NCI-H82 (cell line): Measurements from ENCODE around the gene TAS2R60.
"Not testable (repeated sequence)": the region's sequence is repeated elsewhere in the genome, so short reads cannot be mapped to it uniquely, and the experiment has no call there.

ENCODE experiments used
- DNase-seq: peaks from one replicate; lab custom pipeline; 2025; lab: John Stamatoyannopoulos, UW

Gene TAS2R60

DNA sequence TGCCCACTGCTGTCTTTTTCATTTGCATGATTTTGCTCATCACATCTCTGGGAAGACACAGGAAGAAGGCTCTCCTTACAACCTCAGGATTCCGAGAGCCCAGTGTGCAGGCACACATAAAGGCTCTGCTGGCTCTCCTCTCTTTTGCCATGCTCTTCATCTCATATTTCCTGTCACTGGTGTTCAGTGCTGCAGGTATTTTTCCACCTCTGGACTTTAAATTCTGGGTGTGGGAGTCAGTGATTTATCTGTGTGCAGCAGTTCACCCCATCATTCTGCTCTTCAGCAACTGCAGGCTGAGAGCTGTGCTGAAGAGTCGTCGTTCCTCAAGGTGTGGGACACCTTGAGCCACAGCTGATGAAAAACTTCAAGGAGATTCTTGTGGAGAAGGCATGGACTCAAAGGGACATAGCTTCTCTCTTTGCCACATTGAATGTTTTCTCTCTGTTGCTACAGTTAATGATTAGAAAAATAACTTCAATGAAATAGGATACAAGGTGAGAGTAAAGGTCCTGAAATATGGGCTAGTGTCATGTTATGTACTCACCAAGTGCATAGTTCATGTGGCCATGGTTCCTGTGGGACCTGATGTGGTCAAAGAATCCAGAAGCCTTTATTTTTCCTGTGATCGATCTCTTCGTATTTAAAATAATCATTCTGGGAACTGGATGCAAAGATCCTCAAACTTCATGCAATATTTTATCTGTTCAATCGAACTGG, 970 bp downstream of the TAS2R60 start:
- no peak for DNase-seq

DNA sequence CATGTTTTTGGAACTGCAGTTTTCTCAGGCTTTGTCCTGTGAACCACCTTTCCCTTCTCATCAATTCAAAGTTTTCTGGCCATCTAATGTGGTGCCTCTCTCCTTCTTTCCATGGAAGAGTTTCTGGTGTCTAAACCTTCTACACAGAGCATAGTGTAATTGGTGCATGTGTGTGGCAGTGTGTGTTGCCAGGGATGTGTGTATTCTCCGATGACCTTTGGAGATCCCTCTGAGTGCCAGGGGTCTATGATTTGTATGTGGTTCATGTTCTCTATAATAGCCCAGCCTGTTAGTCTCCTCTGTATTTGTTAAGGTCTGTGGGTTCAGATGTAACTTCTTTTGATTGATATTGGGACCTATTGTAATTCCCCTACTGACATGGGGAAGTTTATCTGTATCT, 1.5 kb downstream of the TAS2R60 start:
- DNase-seq: no peak

DNA sequence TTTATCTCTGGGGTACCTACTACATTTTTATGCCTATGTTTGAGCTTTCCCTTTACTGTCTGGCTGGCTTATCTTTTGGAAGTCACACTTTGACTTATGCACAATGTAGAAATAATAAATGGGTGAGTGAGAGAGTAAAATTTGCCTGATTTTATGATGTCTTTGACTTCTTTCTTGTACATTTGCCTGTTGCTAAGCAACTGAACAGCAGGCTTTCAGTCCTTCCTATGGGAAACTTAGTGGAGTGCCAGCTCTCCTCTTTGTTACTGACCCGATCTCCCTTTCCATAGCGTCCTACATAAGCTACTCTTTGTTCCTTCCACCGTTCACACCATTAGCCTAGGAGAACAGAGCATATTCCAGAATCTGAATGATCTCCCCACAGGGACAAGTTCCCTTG, 4.2 kb downstream of the TAS2R60 start:
- DNase-seq: no peak

DNA sequence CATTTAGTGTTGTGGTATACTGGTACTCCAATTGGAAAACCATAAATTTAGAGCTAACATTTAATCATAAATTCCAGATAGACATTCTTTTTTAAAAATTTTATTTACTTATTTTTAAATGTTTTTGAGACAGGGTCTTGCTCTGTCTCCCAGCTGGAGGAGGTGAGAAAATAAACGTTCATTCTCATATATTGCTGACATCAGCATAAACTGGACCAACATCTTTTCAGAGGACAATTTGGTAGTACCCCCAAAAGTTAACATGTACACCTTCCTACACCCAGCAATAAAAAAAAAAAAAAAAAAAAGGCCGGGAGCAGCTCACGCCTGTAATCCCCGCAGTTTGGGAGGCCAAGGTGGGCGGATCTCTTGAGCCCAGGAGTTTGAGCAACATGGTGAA, 5.2 kb downstream of the TAS2R60 start:
- no peak for DNase-seq

DNA sequence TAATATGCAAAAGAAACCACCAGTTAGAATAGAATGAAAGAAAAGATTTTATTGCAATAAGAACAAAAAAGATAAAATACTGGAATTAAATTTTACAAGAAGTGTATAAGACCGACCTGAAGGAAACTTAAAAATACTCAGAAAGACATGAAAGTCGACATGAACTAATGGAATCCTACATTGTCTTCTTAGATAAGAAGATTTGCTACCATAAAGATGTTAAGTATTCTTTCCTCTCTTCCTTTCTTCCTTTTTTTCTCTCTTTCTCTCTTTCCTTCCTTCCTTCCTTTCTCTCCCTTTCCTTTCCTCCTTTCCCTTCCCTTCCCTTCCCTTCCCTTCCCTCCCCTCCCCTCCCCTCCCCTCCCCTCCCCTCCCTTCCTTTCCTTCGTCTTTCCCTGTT, 6.5 kb downstream of the TAS2R60 start:
- DNase-seq: no peak

DNA sequence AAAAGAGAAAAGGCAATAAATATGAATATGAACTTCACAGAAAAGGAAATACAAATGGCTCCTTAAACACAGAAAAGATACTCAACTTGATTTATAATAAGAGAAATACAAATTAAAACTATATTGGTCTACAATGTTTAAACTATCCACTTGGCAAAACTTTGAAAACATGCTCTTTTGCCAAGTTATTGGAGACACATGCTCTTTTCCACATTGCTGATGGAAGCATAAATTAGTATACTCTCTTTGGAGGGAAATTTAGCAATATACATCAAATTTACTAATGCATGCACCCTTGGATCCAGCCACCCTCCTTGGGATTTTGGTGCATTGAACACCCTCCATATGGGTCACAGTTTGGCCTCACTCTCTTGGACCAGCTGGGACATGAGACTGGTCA, 7.9 kb downstream of the TAS2R60 start:
- no peak for DNase-seq

DNA sequence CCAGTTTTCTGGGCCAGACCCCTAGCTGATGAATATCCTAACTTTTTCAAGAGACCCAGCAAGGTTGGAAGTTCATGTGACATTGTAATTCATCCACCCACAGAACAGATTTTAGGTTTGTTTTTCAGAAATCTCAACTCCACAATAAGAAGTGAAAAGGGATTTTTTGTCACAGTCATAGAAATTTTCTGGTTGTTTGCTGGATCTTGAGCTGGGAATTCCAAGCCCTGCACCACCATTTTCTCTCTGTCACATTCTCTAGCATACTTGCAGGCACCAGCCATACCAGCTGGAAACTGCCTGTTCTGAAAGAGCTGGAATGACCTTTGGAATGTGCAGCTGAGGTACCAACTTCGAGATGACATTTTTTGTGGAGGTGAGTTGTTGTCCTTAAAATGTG, 8.5 kb downstream of the TAS2R60 start:
- DNase-seq: no peak

DNA sequence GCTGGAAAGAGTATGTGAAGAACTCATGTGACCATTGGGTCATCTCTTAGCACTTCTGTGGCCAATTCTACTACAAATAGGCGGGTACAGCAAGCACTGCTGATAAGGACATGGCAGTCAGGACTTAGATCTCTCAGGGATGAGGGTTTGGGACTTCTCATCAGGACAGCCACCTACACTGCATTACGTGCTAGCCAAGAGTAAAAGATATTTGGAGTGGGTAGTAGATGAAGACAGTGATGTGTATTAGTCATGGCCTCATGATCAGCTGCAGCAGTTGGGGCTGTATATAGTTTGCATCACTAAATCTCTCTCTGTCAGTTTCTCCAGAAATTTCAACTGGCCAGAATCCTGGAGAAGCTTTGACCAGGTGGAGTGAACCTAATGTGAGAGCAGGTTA, 9.2 kb downstream of the TAS2R60 start:
- no peak for DNase-seq

DNA sequence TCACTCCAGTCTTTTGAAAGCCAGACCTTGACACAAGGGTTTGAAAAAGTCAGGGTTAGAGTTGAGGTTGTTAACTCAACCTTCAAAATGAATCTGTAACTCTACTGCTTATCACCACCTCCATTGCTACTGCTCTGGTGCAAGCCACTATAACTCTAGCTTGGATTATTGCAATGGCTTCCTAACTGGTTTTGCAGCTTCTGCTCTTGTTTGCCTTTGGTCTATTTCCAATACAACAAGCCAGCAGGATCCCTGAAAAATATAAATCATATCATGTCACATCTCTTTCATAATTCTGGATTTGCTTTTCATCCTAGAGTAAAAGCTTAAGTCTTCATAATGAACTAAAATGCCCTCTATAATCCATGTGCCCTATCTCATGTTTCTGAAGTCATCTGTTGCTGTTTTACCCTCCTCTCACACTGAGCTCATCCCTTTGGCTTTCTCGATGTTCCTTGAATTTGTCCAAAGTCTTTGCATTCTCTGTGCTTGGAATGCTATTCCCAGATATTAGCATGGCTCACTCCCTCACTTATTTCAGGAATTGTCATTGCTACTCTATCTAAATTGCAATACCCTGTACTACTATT, 10.9 kb downstream of the TAS2R60 start:
- DNase-seq: no peak

DNA sequence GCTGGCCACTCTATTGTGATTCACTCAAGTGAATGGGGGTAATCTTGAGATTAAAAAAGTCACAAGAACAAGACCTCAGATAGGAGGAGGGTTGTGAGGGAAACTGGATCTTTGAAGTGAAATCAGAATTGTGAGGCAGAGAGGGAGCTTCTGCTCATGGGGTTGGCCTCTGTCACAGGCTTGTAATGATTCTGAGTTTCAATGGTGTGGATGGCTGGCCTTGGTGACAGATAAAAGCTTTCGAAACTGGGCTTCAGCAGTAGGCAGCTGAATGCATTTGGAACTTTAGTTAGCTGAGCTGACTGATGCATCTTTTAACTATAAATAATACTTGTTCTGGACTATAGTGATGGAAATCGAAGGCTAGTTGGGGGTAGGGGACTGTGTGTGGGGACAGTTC, 12.2 kb downstream of the TAS2R60 start:
- no peak for DNase-seq

DNA sequence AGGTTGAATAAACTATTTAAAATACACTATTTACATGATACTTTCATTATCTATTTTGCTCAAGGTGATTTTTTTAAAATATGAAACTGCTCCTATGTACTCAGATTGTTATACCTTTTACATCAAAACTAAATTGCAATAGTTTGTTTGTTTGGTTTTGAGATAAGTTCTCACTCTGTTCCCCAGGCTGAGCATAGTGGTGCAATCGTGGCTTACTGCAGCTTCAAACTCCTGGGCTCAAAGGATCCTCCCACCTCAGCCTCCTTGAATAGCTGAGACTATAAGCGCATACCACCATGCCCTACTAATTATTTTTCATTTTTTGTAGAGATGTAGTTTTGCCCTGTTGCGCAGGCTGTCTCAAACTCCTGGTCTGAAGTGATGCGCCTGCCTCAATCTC, 12.7 kb downstream of the TAS2R60 start:
- DNase-seq: no peak

DNA sequence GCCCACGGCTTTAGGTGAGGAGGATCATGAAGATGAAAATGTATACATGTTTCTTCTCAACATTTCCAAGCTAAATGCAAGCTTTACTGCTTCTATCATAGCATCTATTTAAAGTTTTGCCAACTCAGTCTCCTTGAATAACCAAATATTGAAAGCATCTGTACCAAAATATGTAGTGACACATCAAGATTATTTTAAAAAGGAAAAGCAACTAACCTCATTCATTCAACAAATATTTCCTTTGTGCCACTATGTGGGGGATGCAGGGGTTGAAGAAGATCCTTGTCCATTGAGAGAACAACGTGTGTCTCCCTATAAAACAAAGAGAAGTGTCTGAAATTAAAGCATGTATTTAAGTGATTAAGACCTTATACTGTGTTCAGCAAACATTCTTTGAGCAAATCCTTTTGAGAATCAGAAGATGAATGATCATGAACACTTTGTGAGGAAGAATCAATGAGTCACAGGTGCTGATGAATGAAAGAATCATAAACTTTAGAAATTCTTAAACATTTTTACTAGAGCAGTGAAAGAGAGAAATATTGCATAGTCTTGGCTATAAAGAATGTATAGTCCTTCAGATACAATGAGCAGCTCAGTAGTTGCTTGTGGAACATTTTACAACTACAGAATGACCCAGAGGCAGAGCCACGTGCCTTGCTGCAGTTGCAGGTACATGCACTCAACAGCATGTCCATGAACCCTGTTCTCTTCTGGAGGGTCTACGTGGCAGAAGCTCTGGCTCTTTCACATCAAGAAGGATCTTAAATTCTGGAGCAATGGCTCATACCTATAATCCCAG, 13.9 kb downstream of the TAS2R60 start:
- no peak for DNase-seq

DNA sequence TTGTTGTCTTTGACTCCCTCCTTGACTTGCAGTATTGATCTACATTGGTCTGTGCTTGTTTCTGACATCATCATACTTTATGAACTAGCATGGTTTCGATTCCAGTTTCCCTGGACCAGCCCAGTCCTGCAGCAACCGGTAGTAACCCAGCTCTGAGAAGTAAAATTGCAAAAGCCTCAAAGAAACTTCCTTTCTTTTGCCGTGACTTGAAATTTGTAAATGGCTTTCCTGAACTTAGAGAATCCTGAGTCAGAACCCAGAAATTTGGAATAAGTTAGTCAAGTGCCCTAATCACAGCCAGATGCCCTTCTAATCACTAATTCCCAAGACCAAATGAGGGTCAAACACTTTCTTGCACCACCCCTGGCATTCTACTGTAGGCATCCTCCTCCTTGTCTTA, 15.0 kb downstream of the TAS2R60 start:
- no peak for DNase-seq

DNA sequence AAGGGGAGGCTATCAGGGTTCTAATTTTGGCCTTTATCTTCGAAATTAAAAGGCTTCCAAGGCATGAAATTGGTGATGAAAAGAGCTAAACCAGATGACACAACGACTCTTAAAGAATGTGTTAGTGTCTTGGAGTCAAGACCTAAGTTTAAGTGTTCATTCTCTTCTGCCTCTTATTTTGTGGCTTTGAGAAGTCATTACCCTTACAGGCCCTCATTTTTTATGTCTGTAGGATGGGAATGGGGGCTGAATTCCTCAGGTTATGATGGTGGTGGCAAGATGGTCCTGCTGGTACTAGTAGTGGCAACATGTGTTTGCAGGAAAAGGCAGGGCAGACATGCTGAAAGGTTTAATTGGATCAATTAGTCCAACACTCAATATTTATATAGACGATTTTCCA, 15.4 kb downstream of the TAS2R60 start:
- DNase-seq: no peak

DNA sequence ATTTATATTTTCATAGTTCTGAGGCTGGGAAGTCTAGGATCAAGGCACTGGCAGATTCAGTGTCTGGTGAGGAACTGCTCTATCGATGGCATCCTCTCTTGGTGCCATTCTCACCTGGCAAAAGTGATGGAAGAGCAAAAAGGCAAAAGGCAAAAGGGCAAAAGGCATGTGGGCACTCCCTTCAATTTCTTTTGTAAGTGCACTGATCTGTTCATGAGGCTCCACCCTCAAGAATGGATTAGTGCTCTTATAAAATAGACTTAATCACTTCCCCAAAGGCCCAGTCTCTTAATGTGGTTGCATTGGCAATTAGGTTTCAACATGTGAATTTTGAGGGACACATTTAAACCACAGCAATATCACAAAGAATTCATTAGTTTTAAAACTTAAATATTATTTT, 16.1 kb downstream of the TAS2R60 start:
- DNase-seq: peak; percentile 30

DNA sequence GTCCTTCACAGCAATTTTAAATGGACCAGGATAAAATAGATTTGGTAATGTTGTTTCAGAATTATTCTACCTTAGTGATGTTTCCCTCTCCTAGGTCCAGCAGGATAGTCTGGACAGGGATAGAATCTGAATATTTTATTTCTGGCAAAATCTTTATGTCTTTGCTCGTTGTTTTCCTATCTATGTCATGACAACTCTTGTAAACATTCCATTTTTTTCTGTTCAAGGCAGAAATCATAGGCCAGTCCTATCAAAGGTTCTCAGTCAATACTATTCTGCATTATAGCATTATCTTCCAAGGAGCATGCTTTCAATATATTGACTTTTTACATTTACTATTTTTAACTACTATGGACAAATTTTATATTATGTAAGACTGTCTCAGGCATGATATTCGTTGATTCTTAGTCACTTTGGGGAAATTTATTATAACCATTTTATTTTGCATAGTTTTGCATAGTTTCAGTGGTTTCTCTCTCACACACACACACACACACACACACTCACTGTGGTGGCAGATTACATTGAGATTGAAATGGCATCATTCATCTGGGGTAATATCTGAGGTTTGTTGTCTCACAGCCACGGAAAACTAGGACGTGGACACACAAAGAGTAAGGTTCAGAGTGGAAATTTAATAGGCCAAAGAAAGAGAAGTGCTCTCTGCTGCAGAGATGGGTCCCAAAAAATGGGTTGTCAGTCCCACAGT, 17.2 kb downstream of the TAS2R60 start:
- DNase-seq: no peak

DNA sequence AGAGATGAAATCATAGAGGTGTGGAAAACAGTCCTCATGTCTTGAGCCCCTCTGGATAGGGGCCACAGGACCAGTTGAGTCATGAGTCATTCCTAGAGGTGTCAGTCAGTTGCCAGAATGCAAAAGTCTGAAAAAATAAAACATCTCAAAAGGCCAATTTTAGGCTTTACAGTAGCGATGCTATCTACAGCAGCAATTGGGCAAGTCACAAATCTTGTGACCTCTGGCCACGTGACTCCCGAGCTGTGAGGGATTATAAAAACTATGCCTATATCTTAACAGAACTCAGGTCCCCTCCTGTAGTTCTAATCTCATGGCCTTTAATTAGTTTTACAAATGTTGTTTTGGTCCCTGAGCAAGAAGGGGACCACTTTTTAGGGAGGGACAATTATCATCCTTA, 18.8 kb downstream of the TAS2R60 start:
- DNase-seq: no peak

DNA sequence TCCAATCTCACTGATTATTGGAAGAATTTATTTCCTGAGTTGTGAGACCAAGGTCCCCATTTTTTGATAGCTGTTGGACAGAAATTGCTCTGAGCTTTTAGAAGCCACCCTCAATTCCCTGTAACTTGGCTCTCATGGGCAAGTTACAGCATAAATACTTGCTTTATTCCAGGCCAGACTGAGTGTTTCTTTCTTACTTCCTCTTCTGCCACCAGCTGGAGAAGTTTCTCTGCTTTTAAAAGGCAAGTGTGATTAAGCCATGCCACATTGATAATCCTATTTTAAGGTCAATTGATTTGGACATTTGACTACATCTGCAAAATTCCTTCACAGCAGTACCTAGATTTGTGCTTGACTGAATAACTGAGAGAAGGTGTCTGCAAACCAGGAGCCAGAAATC, 20.3 kb downstream of the TAS2R60 start:
- no peak for DNase-seq

DNA sequence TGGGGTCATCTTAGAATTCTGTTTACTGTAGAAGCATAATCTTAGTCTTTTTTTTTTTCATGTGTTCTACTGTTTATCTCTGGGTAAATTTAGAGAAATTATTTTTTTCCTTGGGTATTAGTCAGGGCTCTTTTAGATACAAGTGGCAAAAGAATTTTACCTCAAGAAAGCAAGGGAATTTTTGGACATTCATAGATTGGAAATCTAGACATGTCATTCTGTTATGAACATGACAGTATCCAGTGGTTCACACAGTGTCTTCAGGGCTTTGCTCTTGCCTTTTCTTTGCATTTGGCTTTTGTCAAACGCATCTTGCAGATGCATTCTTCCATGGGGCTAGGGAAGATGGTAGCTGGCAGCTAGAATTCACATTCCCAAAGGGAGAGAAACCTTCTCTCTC, 20.7 kb downstream of the TAS2R60 start:
- no peak for DNase-seq

DNA sequence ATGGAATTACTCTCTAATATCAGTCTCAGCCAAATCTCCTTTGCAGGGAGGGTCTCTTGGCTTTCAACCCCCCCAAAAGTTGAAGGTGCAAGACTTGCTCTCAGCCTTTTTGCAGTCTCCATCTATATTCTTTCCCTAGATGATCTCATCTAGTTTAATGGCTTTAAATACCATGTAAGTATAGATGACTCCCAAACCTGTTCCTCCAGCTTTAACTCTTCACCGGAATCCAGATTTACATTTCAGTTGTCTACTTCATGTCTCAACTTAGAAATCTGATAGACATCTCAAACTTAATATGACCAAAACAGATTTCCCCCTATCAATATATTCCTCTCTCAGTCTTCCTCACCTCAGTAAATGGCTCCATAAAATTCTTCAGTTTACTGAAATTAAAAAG, 24.5 kb downstream of the TAS2R60 start:
- DNase-seq: no peak

DNA sequence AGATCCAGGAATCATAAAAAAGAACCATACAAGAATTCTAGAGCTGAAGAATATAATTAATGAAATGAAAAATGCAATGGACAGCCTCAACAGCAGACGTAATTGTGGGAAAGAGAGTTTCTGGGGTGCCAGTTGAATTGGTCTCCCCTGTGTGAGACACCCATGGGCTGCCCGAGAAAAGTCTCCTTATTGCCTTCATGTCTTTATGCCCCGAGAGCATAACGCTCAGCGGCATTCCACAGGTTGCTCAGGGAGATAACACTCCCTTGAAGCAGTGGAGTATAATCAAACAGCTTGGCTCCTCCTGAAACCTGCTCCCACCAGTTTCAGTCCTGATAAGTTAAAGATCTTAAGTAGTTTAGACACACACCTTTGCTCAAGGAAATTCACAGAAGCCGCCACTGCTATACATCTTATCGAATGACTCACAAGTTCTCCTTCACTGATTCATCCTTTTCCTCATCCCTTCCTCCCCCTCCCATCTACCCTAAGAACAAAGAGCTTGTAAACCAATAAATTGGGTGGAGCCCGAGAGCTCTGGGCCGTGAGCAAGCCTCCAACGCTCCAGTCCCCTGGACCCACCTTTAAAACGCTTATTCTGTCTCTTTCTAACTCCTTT, 28.9 kb downstream of the TAS2R60 start:
- not testable (repeated sequence) for DNase-seq

DNA sequence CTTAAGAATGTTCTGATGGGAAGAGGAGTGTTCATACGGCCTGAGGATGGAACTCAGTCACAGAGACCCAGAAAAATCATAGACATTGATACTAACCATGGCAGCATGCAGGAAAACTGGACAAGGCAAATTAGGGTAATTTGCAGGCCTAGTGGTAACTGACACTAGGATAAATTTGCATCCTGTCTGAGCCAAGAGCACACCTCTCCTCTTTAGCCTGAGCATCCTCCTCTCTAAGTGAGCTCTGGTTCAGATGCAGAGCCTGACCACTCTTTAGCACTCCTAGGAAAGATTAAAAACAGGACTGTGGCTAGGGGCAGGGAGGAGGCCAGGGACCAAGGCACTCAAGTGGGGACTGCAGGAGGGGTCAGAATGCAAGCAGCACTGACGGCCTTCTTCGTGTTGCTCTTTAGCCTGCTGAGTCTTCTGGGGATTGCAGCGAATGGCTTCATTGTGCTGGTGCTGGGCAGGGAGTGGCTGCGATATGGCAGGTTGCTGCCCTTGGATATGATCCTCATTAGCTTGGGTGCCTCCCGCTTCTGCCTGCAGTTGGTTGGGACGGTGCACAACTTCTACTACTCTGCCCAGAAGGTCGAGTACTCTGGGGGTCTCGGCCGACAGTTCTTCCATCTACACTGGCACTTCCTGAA, 34.4 kb downstream of the TAS2R60 start, which contains the start of gene TAS2R41:
Gene TAS2R41, plus strand, starts transcription at position 373 of the 650 bp plus-strand sequence. Its CDS starts 0 bp downstream, at position 373.
- DNase-seq: no peak
